Measurements from ENCODE around the gene FAM240A.
A peak's percentile ranks its signal among the peaks of the same experiment; 100 is the strongest.
"Not testable (repeated sequence)": the region's sequence is repeated elsewhere in the genome, so short reads cannot be mapped to it uniquely, and the experiment has no call there.

FAM240A gene

DNA sequence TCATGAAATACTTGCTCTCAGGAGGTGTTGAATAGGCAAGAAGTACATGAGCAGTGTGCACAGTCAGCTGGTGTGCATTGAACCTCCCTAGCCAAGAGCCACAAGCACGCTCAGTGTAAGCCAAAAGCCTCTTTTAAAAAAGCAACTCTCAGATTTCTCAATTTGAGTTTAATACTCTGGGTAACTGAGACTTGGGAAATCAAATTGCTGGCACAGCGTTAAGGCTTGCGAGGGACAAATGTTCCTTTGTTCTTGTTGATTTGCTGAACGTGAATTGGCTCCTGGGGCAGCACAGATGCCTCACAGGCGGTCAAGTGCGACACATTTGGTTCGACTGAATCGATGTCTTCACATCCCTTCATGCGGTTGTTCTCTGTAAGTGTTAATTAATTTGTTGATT is at the start of gene FAM240A:
Gene FAM240A, plus strand, starts transcription at position 202 of the 400 bp plus-strand sequence. Its CDS starts 159 bp downstream, at position 361.
- no peak within 1 kb of the TSS for H3K4me3 ChIP-seq (ENCODE audit: low read depth, low read length)
- no peak for DNase-seq (ENCODE audit: low read depth)

- DNase-seq (ENCODE audit: low read depth), result no peak
- no peak overlapping the region for H3K4me3 ChIP-seq (ENCODE audit: low read depth, low read length)
Observed at GRCh38 chr3:46564190-46565021, 47.9 kb upstream of the FAM240A start.

DNA sequence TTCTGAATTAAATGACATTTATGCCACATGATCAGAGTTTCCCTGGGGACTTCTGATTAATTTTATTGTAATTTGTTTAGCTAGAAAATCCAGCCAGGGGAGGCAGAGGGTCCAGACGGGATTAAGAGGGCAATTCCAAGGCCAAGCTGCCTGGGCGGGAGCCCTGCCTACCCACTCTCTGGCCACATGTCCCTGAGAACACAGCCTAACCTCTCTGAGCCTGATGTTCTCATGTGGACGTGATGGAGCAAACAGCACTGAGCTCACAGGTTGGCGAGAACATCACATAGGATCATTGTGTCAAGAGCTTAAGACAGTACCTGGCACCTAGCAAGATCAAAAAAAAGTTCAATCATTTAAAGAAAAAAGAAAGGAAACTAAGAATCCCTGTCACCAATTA is 47.2 kb upstream of the FAM240A start:
- no peak overlapping the region for H3K4me3 ChIP-seq (ENCODE audit: low read depth, low read length)
- no peak for DNase-seq (ENCODE audit: low read depth)

DNA sequence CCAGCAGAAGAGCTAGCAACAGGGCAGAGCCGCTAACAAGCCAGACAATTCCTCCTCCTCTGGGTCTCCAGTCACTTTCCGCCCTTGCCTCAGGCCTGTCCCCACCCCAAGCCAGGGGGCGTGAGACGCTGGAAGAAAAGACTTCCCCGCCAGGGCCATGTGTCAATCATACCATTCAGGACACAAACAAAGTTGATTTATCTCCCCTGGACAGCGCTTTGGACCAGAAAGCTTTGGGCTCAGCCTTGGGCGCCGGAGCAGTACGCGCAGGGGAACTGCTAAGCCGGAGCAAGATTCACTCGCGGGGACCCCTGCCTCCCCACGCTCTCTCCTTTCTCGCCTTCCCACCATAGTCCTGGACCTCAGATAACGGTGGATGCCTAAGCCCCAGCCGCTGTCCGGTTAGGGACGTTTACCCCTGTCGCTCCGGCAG is 46.7 kb upstream of the FAM240A start:
- peak overlapping the region; percentile 54 for H3K4me3 ChIP-seq (ENCODE audit: low read depth, low read length)
- no peak for DNase-seq (ENCODE audit: low read depth)

DNA sequence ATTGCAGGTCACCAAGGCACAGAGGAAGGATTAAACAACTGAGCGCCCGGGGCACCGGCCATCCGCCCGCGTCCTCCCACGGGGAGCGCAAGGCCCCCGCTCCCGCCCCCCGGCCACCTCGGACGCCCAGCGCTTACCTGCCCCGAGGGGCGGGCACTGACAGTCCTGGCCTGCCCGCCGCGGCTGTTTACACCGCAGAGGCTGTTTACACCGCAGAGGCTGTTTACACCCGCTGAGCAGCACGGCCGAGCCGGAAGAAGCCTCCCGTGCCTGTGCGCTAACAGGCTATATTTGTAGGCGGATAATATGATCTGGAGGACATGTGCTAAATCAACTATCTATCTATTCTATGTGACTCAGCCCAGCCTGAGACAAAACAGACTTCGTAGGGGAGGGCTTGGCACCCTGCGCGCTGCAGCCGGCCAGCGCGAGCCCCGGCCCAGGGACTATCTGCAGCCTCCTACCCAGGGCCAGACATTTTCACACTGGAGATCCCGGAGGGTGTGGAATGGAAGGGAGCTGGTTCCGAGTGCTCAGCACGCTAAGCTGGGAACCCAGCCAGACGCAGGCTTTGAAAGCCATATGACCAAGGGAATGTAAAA is 46.2 kb upstream of the FAM240A start, which contains the start of gene LRRC2:
Gene LRRC2, minus strand, starts transcription at position 263 of the 602 bp plus-strand sequence. CDS start 14,711 bp downstream, outside the sequence.
- peak; percentile 29 for DNase-seq (ENCODE audit: low read depth)
- peak within 1 kb of the TSS; percentile 54 for H3K4me3 ChIP-seq (ENCODE audit: low read depth, low read length)

GRCh38 chr3:46571684-46572083 is 40.6 kb upstream of the FAM240A start:
- no peak overlapping the region for H3K4me3 ChIP-seq (ENCODE audit: low read depth, low read length)
- DNase-seq (ENCODE audit: low read depth), result no peak

DNA sequence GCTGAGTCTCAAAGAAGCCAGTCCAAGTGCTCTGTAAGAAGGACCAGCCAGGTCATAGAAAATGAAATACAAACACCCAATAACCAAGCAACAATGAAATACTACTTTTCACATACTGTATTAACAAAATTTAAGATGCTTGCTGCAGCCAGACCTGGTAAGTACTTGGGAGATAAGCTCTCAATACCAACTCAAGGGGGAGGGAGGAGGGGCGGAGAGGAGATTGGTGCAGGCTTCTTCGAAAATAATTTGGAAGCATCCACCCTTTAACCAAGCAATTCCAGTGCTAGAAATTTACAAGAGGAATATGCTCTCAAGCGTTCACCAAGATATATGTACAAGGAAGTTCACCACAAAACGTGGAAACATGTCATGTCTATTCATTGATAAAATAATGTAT is 38.6 kb upstream of the FAM240A start:
- no peak for DNase-seq (ENCODE audit: low read depth)

DNA sequence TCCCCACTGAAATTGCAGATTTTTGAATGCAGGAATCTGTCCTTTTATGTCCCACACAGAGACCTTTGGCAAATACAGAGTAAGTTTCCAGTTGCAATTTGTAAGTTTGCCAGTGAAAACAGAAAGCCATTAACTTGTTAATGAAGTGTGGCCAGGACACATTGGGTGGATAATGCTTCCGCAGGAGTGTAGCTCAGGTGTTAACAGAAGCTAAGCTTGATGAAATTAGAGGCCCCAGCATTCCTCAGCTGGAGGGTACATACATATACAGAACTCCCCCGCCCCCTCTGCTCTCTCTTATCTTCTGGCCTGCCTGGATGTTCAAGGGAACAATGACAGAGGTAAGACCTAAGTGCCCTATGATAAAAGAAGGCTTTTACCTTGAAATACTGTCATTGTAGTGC is 38.1 kb upstream of the FAM240A start:
- no peak for DNase-seq (ENCODE audit: low read depth)
- H3K4me3 ChIP-seq (ENCODE audit: low read depth, low read length), result no peak overlapping the region

More for the DNA sequence above, 38.6 kb upstream of the FAM240A start:
- H3K4me3 ChIP-seq (ENCODE audit: low read depth, low read length), result no peak overlapping the region

DNA sequence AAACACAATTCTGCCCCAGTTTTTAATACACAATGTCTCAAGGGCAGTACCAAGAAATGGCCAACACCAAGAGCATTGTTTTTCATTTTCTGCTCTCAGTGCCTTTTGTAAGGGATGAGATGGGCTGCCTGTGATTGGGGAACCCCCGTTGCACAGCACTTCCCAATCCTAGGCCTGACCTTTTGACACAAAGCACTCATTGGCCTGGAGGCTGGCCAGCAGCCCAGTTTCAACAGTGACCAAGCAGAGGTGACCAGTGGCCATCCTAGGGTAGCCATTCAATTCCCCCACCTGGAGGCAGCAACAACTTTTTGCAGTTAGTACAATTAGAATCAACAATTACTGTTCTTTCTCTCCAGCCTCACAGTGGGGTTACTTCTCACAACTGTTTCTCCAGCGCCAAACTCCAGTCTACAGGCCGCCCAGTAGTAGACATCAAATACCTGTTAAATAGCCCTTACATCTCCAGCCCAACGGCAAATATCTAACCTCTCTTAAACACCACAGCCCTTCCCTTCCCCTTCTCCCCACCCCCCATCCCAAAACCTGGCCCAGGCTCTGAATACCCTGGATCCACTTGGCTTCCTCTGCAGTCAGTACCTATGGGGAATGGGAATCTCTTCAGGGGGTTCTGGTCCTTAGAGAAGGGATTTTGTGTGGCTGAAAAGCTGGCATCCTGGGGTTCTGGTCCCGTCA is 37.3 kb upstream of the FAM240A start:
- no peak overlapping the region for H3K4me3 ChIP-seq (ENCODE audit: low read depth, low read length)
- DNase-seq (ENCODE audit: low read depth), result no peak

- no peak for DNase-seq (ENCODE audit: low read depth)
- no peak overlapping the region for H3K4me3 ChIP-seq (ENCODE audit: low read depth, low read length)
Observed at GRCh38 chr3:46575577-46576222, 36.6 kb upstream of the FAM240A start.

- DNase-seq (ENCODE audit: low read depth), result no peak
- no peak overlapping the region for H3K4me3 ChIP-seq (ENCODE audit: low read depth, low read length)
Observed at GRCh38 chr3:46576386-46576785, 35.9 kb upstream of the FAM240A start.

DNA sequence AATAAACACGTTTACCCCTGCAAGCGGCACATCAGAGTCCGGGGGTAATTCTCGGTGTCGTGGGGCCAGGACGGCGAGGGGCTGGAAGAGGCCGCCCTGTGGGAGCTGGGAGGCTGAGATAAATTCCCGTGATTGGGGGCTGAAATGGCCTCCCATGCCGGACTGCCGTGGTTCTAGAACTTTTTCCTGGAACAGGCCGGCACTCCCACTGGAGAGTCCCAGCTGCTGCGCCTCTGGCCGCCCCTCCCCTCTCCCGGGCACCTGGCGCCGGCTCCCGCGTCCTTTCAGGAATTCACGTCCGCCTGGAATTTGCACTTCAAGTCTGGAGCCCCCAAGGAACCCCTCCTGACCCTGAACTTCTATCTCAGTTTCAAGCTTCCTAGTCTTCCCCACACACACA is 35.4 kb upstream of the FAM240A start:
- DNase-seq (ENCODE audit: low read depth), result no peak
- H3K4me3 ChIP-seq (ENCODE audit: low read depth, low read length), result no peak overlapping the region

- not testable (repeated sequence) for DNase-seq (ENCODE audit: low read depth); H3K4me3 ChIP-seq (ENCODE audit: low read depth, low read length)
Observed at GRCh38 chr3:46577580-46578249, 34.6 kb upstream of the FAM240A start.

DNA sequence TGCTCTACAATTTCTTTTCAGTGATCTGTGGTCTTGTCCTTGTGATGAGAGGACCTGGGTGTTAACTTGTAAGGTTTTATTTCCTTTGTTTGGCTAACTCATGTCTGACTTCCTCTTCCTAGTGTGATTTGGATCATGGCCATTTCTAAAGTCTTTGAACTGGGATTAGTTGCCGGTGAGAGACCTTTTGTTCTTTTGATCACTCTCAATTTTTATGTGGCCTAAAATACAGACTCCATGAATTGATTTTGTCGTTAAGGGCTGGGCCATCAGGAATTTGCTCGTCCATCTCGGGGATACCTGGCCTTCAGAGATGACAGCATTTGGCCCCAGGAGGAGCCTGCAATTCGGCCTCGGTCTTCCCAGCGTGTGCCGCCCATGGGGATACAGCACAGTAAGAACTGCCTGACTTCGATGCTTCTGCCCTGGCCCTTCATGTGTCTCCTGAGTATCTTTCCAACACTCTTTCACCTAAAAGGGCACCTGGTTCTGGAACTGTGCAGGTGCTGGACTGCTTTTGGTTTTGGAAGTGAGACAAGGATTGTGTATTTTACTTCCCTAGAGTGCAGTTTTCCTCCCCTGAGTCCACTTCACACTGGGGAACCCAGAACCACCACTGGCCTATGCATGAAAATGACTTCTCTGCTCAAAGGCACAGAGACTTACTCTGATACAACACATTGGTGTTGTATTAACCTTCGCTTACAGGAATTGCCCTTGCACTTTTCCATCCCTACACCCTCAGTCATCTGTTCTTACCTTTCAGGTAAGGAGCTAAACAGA is 33.2 kb upstream of the FAM240A start:
- DNase-seq (ENCODE audit: low read depth), result no peak

DNA sequence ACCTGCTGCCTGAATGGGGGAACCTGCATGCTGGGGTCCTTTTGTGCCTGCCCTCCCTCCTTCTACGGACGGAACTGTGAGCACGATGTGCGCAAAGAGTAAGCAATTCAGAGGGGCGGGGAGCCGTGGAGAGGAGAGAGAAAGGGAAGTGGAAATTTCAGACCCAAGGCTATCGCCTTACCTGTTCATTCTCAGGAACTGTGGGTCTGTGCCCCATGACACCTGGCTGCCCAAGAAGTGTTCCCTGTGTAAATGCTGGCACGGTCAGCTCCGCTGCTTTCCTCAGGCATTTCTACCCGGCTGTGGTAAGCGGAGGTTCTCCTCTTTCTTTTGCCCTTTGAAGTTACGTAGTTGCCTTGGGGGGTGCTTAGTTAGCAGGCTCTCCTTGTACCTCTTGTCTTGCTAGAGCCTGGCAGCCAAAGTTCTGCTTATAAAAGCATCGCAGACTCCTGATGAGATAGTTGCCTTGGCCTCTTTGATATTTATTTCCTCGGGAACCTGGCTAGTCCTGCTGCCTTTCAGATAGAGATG is 32.5 kb upstream of the FAM240A start:
- no peak overlapping the region for H3K4me3 ChIP-seq (ENCODE audit: low read depth, low read length)
- no peak for DNase-seq (ENCODE audit: low read depth)

More for the DNA sequence above, 33.2 kb upstream of the FAM240A start:
- no peak overlapping the region for H3K4me3 ChIP-seq (ENCODE audit: low read depth, low read length)

DNA sequence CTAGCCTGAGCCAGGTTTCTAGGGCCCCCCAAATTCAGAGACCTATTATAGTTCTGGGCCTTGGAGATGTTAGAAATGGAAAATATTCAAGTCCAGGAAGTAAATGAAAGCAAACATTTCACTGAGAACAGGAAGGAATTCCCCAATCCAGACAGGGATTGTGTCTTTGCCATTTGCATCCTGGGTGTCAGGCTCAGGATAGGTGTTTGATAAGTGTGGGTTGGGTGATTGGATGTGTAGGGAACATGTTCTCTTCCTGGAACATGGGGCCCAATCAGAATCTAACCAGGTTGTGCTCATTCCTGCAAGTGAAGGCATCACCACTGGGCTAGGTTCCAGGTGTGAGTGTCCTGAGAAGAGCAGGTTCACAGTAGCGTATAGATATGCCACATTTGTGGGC is 31.6 kb upstream of the FAM240A start:
- no peak overlapping the region for H3K4me3 ChIP-seq (ENCODE audit: low read depth, low read length)
- DNase-seq (ENCODE audit: low read depth), result no peak

- H3K4me3 ChIP-seq (ENCODE audit: low read depth, low read length), result no peak overlapping the region
- no peak for DNase-seq (ENCODE audit: low read depth)
Observed at GRCh38 chr3:46584598-46585467, 27.5 kb upstream of the FAM240A start.

Data from skeletal muscle cell (primary cell).